Measurements from ENCODE around the gene GYS1. TPM values are rescaled to one million over a fixed set of nuclear protein-coding genes. Genes with fewer than 3 reads are reported as not detected.

Gene GYS1
- total RNA-seq, 1 donor from 2014 or later: 72.1 TPM

DNA sequence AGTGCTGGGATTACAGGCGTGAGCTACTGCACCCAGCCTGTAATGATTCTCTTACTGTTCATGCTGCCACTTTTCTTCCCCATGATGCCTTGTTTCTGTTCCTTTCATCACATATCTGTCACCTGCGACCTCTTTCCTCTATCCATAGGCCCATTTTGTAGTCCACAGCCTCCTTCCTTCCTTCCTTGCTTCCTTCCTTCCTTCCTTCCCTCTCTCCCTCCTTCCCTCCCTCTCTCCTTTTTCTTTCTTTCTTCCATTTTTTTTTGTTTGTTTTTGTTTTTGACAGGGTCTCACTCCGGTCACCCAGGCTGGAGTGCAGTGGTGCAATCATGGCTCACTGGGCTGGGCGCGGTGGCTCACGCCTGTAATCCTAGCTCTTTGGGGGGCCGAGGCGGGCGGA is 4.2 kb downstream of the GYS1 start:
- DNase-seq (ENCODE audit: low read depth): no peak

- DNase-seq (ENCODE audit: low read depth): no peak
These were observed 4.8 kb downstream of the GYS1 start for GRCh38 chr19:48988286-48988685.

DNA sequence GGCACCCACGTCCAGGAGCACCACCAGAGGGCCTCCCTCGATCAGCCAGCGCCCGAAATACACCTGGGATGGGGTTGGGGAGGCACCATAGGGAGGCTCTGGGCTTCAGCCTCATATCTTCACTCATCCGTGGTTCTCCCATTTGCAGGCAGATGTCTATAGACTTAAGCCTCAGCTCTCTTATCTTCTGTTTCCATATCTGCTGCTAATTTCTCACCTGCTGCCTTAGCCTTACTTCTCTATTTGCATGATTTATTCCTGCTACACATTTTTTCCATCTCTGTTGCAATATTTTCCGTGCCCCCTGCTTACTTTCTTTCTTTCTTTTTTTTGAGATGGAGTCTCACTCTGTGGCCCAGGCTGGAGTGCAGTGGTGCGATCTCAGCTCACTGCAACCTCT is 5.8 kb downstream of the GYS1 start:
- DNase-seq (ENCODE audit: low read depth): no peak

DNA sequence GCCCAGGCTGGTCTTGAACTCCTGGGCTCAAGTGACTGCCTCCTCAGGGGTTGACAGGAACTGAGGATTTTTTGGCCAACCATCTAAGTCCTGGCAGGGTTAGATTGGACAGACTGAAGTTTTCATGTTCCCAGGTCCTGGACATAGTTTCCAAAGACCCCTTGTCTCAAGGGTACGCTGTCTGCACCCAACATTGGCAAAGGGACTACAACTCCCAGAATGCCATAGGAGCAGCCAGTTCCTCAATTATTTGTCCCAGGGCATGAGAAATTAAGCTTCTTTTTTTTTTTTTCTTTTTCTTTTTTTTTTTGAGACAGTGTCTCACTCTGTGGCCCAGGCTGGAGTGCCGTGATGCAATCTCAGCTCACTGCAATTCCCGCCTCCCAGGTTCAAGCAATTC is 6.9 kb downstream of the GYS1 start:
- DNase-seq (ENCODE audit: low read depth): no peak

GRCh38 chr19:48985711-48986110 is 7.4 kb downstream of the GYS1 start:
- no peak for DNase-seq (ENCODE audit: low read depth)

DNA sequence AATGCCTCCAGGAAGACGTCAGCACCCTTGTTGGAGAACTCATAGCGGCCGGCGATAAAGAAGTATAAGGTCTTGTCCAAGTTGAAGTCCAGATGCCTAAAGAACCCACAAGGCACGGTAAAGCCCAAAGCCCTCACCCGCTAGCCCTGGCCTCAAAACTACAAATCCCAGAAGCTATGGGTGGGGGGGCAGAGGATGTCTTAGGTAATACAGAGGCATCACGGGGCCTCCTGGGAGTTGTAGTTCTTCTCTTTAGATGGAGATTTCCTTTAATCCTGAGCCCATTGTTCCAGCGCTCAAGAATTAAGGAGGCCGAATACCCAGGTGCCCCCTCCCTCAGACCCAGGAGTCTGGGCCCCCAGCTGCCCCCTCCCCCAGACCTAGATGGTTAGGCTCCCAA is 10.8 kb downstream of the GYS1 start:
- DNase-seq (ENCODE audit: low read depth): no peak

- DNase-seq (ENCODE audit: low read depth): no peak
These were observed 16.0 kb downstream of the GYS1 start for GRCh38 chr19:48977061-48977460.

DNA sequence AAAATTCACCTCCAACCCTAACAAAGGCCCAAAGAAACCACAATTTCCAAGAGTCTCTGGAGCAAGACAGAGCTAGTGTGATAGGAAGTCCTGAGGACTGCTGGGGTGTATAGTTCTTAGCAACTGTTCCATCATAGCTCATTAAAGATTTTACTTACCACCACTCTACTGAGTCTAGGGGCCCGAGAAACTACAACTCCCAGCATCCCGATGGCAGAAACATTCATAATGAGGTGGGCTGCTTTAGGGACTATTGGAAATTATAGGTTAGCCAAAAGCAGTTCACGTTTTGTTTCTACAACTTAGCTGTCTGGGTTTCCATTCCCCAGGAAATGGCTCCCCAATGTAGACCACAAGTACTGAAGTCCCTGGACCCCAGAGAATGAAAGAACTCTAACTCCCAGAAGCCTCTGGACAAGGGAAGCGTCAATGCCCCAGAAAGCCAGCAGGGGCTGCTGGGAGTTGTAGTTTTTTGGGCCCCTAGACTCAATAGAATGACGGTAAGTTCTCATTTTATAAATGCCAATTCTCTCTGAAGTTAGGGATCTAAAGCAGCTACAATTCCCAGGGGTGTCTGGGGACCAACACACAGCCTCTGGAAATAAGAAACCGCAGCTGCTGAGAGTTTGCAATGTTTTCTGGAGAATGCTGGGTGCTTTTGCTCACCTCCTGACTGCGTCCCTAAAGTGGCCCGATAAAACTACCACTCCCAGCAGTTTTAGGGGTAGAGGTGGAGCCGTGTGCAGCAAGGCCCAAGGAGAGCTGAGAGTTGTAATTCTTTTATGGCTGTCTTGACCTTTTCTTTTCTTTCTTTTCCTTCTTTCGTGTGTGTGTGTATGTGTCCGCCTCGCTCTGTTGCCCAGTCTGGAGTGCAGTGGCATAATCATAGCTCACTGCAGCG is 16.9 kb downstream of the GYS1 start:
- DNase-seq (ENCODE audit: low read depth): no peak

DNA sequence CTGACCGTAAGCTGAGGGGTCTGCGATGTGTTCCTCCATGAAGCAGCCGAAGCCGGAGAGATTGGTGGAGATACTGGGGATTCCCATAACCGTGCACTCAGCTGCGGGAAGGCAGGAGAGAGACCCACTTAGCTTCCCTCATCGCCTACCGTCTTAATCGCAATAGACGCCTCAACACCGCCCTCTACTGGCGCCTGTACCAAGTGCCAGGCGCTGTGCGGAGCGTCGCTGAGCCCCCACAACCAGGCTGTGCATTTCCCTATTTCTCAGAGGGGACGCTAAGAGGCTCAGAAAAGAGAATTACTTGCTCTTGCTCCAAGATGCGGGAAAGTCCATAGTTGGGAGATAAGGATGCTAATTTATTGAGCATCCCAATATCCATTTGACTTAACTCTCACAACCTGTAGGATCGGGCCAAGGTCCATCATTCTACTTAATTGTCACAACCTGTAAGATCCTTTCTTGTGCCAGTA is 22.1 kb downstream of the GYS1 start:
- peak; percentile 50 for DNase-seq (ENCODE audit: low read depth)

DNA sequence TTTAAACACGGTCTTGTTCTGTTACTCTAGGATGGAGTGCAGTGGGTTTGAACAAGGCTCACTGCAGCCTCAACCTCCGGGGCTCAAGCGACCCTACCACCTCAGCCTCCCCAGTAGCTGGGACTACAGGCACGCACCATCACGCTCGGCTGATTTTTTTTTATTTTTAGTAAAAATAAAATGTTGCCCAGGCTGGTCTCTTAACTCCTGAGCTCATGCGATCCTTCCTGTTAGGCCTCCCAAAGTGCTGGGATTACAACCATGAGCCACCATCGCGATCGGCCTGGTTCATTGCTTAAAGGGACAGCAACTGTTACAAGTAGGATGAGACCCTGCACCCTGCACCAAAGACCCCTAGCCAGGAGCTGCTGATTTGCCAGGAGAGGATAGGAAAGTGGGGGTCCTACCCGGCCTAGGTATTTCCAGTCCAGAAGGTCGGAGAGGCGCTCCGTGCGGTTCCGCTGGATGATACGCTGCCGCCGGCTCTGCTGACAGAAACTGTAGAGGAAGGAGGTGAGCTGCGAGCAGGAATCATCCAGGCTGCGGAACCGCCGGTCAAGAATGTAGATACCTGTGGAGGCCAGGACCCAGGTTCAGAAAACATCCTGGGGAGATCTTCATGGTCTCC is 22.9 kb downstream of the GYS1 start:
- DNase-seq (ENCODE audit: low read depth): no peak

GRCh38 chr19:48969276-48970138 is 23.6 kb downstream of the GYS1 start:
- no peak for DNase-seq (ENCODE audit: low read depth)

DNA sequence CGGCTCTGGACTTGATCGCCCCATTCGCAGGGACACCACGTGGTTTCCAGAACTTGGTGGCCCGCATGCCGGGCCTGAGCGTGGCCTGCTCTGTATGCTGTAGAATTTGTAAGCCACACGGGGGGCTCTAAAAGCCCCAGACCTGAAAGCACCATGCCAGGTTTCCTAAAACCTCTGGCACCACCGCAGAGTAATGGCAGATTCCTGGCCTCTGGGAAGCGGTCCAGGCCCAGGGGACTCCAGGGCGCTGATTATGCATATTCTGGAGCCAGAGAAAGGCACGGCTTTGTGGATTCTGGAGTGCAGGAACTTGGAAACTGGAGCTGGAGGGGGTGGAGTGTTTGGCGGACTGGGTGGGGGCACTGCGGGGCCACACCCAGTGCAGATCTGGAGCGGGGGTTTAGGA is 24.3 kb downstream of the GYS1 start:
- no peak for DNase-seq (ENCODE audit: low read depth)

GRCh38 chr19:48968179-48968661 is 24.9 kb downstream of the GYS1 start:
- no peak for DNase-seq (ENCODE audit: low read depth)

DNA sequence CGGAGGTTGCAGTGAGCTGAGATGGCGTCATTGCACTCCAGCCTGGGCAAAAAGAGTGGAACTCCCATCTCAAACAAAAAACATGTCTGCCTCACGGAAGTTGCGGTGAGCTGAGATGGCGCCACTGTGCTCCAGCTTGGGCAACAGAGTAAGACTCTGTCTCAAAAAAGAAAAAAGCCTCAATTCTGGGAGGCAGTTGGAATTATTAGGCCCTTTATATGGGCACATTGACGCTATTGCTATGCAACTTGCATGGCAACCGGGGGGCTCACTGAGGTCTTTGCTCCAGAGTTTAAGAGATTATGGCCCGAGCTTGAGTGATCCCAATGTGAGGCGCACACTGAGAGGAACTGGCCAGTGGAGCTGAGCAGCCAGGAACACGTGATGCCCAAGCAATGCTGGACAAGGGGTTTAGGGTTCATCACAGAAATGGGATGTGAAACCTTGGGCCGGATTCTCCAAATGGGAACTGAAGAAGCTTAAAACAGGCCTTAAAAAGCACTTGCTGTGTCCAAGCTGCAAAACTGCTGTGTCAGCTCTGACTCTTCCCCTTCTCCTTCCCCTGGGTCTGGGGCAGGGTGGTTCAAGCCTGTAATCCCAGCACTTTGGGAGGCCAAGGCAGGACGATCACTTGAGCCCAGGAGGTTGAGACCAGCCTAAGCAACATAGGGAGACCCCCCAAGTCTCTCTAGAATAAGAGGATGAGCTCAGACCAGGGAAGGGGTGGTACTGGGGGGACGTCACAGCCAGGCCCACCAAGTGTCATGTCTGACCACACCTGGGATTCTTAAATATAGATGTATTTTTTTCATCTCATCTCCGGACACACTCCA is 25.5 kb downstream of the GYS1 start:
- DNase-seq (ENCODE audit: low read depth): peak; percentile 70

- DNase-seq (ENCODE audit: low read depth): peak; percentile 23
These were observed 26.4 kb downstream of the GYS1 start for GRCh38 chr19:48966541-48967345.

DNA sequence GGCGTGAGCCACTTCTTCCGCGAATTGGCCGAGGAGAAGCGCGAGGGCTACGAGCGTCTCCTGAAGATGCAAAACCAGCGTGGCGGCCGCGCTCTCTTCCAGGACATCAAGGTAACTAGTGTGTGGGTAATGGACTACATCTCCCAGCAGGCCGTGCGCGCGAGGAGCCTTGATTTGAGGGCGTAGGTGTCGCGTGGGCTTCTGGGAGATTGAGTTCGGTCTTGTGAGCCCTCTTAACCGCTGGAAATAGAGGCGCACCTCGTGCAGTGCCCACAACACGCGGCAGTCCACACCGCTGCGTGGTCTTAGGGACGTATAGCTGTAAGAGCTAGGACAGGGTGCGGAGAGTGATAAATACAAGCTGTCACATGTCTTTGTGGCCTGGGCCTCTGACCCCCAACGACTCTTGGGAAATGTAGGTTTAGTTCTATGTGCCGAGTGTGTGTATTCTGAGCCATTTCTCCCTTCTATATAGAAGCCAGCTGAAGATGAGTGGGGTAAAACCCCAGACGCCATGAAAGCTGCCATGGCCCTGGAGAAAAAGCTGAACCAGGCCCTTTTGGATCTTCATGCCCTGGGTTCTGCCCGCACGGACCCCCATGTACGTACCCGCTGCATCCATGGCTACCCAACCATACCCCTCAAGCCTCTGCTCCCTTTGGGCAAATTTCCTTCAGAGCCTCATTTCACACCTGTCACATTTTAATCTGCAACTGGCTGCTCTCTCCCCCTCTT is 27.1 kb downstream of the GYS1 start:
- peak; percentile 67 for DNase-seq (ENCODE audit: low read depth)

GRCh38 chr19:48965040-48965805 is 27.9 kb downstream of the GYS1 start, which contains the start of gene FTL:
Gene FTL (plus strand): TSS chr19:48965309. CDS start chr19:48965508, 199 bp downstream.
- DNase-seq (ENCODE audit: low read depth): peak; percentile 84

DNA sequence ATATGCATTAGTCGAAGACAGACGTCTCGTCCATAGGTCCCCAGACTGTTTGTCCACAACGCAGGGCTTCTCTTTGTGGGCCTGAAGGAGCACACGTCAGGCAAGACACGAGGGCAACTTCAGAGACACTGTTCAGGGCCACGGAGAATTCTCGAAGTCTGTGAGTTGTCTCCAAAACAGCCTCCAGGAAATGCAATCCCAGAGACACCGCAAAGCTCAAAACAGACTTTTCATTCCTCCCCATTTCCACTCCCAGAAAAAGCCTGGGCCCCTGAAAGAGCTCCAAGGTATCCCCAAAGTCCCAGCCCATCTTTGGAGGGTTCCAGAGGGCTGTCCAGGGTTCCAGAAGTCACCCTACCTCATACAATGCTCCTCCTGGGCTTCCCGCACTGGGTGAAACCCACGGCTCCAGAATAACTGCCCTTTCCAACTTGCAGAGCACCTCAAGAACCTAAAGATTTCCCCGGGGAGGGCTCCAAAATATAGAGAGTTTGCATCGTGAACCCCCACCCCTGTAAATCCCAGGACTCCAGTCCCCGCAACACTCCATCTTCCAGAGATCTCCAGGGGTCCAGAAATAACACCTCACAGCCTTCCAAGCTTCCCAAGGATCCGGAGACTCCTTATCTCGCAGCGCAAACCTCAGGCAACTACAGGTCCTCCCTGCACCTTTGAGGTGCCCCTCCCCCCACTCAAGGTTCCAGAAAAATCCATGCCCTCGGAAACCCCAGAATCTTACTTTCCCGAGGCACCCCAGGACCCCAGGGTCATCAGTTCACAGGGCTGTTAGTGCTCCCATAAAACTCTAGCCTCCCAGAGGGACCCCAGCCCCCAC is 28.7 kb downstream of the GYS1 start:
- peak; percentile 44 for DNase-seq (ENCODE audit: low read depth)
